Osteoblast (primary cell): ENCODE measurements around the gene ZBTB18. TPM values are rescaled to one million over a fixed set of nuclear protein-coding genes. Genes with fewer than 3 reads are reported as not detected.

Experiments used
- DNase-seq: peaks from one replicate; pipeline ENCODE4 v3.0.0; 2011; ENCODE audit warnings: low spot score, mixed read lengths; ENCODE audit not compliant: insufficient read length; ENCODE audit errors: missing footprints
- H2AFZ ChIP-seq: 2 replicates; pipeline ENCODE4 v1.6.0; 2011; ENCODE audit warnings: mild to moderate bottlenecking, low read length
- H3K27ac ChIP-seq: 2 replicates; pipeline ENCODE4 v1.5.1; 2011; ENCODE audit warnings: mild to moderate bottlenecking, low read depth, low read length, moderate library complexity
- H3K27me3 ChIP-seq: 2 replicates; pipeline ENCODE4 v1.6.0; 2012; ENCODE audit warnings: mild to moderate bottlenecking, control low read depth, inconsistent platforms, low read length, moderate library complexity; ENCODE audit not compliant: insufficient read depth
- H3K36me3 ChIP-seq: 2 replicates; pipeline ENCODE4 v1.5.1; 2011; ENCODE audit warnings: mild to moderate bottlenecking, low read length, control low read depth, moderate library complexity; ENCODE audit not compliant: insufficient read depth
- H3K4me1 ChIP-seq: 2 replicates; pipeline ENCODE4 v1.5.1; 2011; ENCODE audit warnings: mild to moderate bottlenecking, low read length, control low read depth, moderate library complexity; ENCODE audit not compliant: insufficient read depth
- H3K4me2 ChIP-seq: 2 replicates; pipeline ENCODE4 v1.6.0; 2011; ENCODE audit warnings: mild to moderate bottlenecking, low read length; ENCODE audit not compliant: insufficient read depth
- H3K4me3 ChIP-seq: fragments of 200-600 bp; sonication (generic); 3 replicates; pipeline ENCODE4 v1.5.1; 2012; ENCODE audit warnings: mild to moderate bottlenecking, low read length, inconsistent platforms; ENCODE audit not compliant: insufficient read depth
- H3K79me2 ChIP-seq: 2 replicates; pipeline ENCODE4 v1.6.0; 2012; ENCODE audit warnings: mild to moderate bottlenecking, low read length, control low read depth, inconsistent platforms; ENCODE audit not compliant: insufficient read depth
- H3K9me3 ChIP-seq: 2 replicates; pipeline ENCODE4 v1.5.1; 2011; ENCODE audit warnings: low read depth, low read length, control low read depth
- H4K20me1 ChIP-seq: 2 replicates; pipeline ENCODE4 v1.6.0; 2012; ENCODE audit warnings: mild to moderate bottlenecking, low read length, control low read depth; ENCODE audit not compliant: insufficient read depth
- CTCF ChIP-seq: IDR thresholded peaks from 2 replicates; pipeline ENCODE4 v1.5.1; 2011; ENCODE audit warnings: mild to moderate bottlenecking, low read depth, low read length, moderate library complexity; ENCODE audit errors: extremely low read depth
- total RNA-seq: library from RNA; depleted of rRNA; stranded (reverse); fragments of >200 nt; gene quantifications from 2 replicates; pipeline ENCODE4 v1.2.3, GENCODE V29; 2012

Gene ZBTB18
- total RNA-seq, 1 donor, result 10.5 TPM

- H3K27ac ChIP-seq, result no peak overlapping the region
- no peaks in the 10 kb centered on the region for H3K9me3 ChIP-seq
- no peak overlapping the region for H3K4me2 ChIP-seq
- H3K4me3 ChIP-seq, result no peak overlapping the region
- H3K36me3 ChIP-seq, result peaks cover 15% of the 10 kb centered on the region
- no peak for TF ChIP-seq CTCF
- peaks cover 39% of the 10 kb centered on the region for H3K79me2 ChIP-seq
- H3K27me3 ChIP-seq, result no peaks in the 10 kb centered on the region
- H3K4me1 ChIP-seq, result peaks cover 10% of the 10 kb centered on the region
- DNase-seq, result no peak
- H4K20me1 ChIP-seq, result peaks cover 28% of the 10 kb centered on the region
- H2AFZ ChIP-seq, result no peak overlapping the region
Observed at GRCh38 chr1:244054924-244055263, 3.8 kb downstream of the ZBTB18 start.

GRCh38 chr1:244056577-244056976 lies 5.5 kb downstream of the ZBTB18 start:
- H3K79me2 ChIP-seq, result peaks cover 24% of the 10 kb centered on the region

GRCh38 chr1:244057474-244058385 lies 6.6 kb downstream of the ZBTB18 start:
- Histone ChIP-seq H3K79me2 (peaks cover 16% of the 10 kb centered on the region), H4K20me1 (peaks cover 10% of the 10 kb centered on the region), H3K27me3 (no peaks in the 10 kb centered on the region), H2AFZ (no peak overlapping the region), H3K36me3 (peaks cover 15% of the 10 kb centered on the region), H3K27ac (no peak overlapping the region), H3K9me3 (no peaks in the 10 kb centered on the region), H3K4me1 (no peaks in the 10 kb centered on the region), H3K4me2 (no peak overlapping the region), H3K4me3 (no peak overlapping the region)
- TF ChIP-seq CTCF, result no peak
- no peak for DNase-seq

More at GRCh38 chr1:244056577-244056976, 5.5 kb downstream of the ZBTB18 start:
- Histone ChIP-seq H3K4me2 (no peak overlapping the region), H3K36me3 (peaks cover 15% of the 10 kb centered on the region), H3K4me3 (no peak overlapping the region), H3K4me1 (no peaks in the 10 kb centered on the region), H3K27me3 (no peaks in the 10 kb centered on the region), H3K27ac (no peak overlapping the region), H3K9me3 (no peaks in the 10 kb centered on the region), H2AFZ (no peak overlapping the region), H4K20me1 (peaks cover 18% of the 10 kb centered on the region)
- TF ChIP-seq CTCF, result no peak
- DNase-seq, result no peak

GRCh38 chr1:244060117-244060516 lies 9.0 kb downstream of the ZBTB18 start:
- no peak for DNase-seq
- Histone ChIP-seq H3K27ac (no peak overlapping the region), H3K4me1 (peaks cover under 1% of the 10 kb centered on the region), H3K4me3 (no peak overlapping the region), H4K20me1 (no peaks in the 10 kb centered on the region), H2AFZ (no peak overlapping the region), H3K4me2 (no peak overlapping the region), H3K9me3 (no peaks in the 10 kb centered on the region), H3K79me2 (no peaks in the 10 kb centered on the region), H3K27me3 (no peaks in the 10 kb centered on the region), H3K36me3 (peaks cover under 1% of the 10 kb centered on the region)
- no peak for TF ChIP-seq CTCF
